NOMO-1 (cell line): ENCODE measurements around the gene NDNF.
A peak's percentile ranks its signal among the peaks of the same experiment; 100 is the strongest.

ENCODE experiments used
- DNase-seq, 2 experiments: peaks; one replicate each; lab custom pipeline; 2025; ENCODE audit not compliant: unreplicated experiment in 2 of 2; lab: John Stamatoyannopoulos, UW

NDNF gene

GRCh38 chr4:121072224-121073003 is at the start of gene NDNF:
TSS of gene NDNF (minus strand) at chr4:121072535. CDS start at chr4:121045837, 26,698 bp downstream.
- peak; percentile 28 to 32 for DNase-seq

- no peak for DNase-seq
Observed at GRCh38 chr4:121119715-121120114, 47.4 kb upstream of the NDNF start.

GRCh38 chr4:121118344-121118743 is 46.0 kb upstream of the NDNF start:
- no peak for DNase-seq

GRCh38 chr4:121114756-121115155 is 42.4 kb upstream of the NDNF start:
- DNase-seq, result no peak

- no peak for DNase-seq
Observed at GRCh38 chr4:121112530-121112929, 40.2 kb upstream of the NDNF start.

- DNase-seq, result no peak
Observed at GRCh38 chr4:121108557-121108956, 36.2 kb upstream of the NDNF start.

- no peak for DNase-seq
Observed at GRCh38 chr4:121107507-121107906, 35.2 kb upstream of the NDNF start.

- no peak for DNase-seq
Observed at GRCh38 chr4:121100093-121100775, 27.9 kb upstream of the NDNF start.

GRCh38 chr4:121098266-121098665 is 25.9 kb upstream of the NDNF start:
- DNase-seq, result no peak

- DNase-seq, result peak; percentile 20 to 53
Observed at GRCh38 chr4:121096629-121097028, 24.3 kb upstream of the NDNF start.

GRCh38 chr4:121096191-121096590 is 23.9 kb upstream of the NDNF start:
- DNase-seq, result no peak

GRCh38 chr4:121094297-121094966 is 22.1 kb upstream of the NDNF start:
- DNase-seq, result peak; percentile 19 to 27

- DNase-seq, result peak; percentile 8 to 33
Observed at GRCh38 chr4:121093261-121093660, 20.9 kb upstream of the NDNF start.

GRCh38 chr4:121091941-121092340 is 19.6 kb upstream of the NDNF start:
- no peak for DNase-seq

- DNase-seq, result no peak
Observed at GRCh38 chr4:121088867-121089266, 16.5 kb upstream of the NDNF start.

GRCh38 chr4:121079376-121079775 is 7.0 kb upstream of the NDNF start:
- no peak for DNase-seq

GRCh38 chr4:121077496-121077895 is 5.2 kb upstream of the NDNF start:
- DNase-seq, result no peak

- DNase-seq, result no peak
Observed at GRCh38 chr4:121076416-121076815, 4.1 kb upstream of the NDNF start.

GRCh38 chr4:121073672-121074381 is 1.5 kb upstream of the NDNF start:
- no peak for DNase-seq

- DNase-seq, result no peak
Observed at GRCh38 chr4:121073004-121073435, 685 bp upstream of the NDNF start.

- DNase-seq, result peak in 1 of 2 experiments; percentile 32
Observed at GRCh38 chr4:121071640-121072223, 603 bp downstream of the NDNF start.
